ENCODE measurements around the gene MAPKAPK2.

MAPKAPK2 gene

DNA sequence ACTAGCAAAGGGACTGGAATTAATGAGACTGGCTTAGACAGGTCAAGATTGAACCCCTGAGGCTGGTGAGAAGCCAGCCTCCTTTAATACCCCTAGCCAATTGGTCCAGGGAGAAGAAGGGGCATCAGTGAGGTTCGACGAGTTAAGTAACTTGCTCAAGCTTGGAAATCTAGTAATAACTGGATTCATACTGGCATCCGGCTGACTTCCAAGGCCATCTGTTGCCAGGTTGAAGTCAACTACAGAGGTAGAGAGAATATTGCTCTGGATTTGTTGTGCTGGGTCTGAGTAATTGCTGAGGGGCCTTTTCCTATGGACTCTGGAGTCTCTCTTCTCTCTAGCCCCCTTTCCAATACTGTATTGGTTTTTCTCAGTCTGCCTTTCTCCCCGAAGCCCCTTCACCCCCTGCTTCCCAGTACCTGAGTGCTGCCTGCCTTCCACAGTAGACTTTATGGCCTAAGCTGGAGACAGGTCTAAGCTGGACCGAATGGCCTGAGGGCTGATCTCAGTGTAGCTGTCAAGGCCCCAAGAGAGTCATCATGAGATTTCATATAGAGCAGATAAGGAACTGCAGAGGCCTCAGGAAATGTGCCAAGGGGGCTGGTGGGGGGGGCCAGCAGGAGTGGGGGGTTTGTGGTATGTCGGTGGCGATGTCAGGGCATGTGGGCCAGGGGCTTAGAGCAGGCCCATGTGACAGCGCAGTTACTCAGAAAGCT, 43.4 kb downstream of the MAPKAPK2 start:
- TF ChIP-seq SUZ12 (IDR thresholded peaks at IDR 0.05; ENCODE audit: extremely low read depth, insufficient read depth, insufficient read length) (no peak), ZNF274 (IDR thresholded peaks at IDR 0.05; ENCODE audit: low read depth, low read length) (no peak), YY1 (IDR thresholded peaks at IDR 0.05; ENCODE audit: insufficient read depth, insufficient read length) (no peak)
- no peak for DNase-seq (ENCODE audit: low read depth, low spot score)
- H3K9ac ChIP-seq (ENCODE audit: insufficient read length, low read depth), result no peak overlapping the region
- H3K36me3 ChIP-seq (ENCODE audit: insufficient read depth, insufficient read length, low read length), result peaks cover 47% of the 10 kb centered on the region
- H3K27me3 ChIP-seq (ENCODE audit: insufficient read depth, insufficient read length), result no peaks in the 10 kb centered on the region
- no peak overlapping the region for H3K4me3 ChIP-seq (ENCODE audit: insufficient read length, low read depth)
- peaks cover 17% of the 10 kb centered on the region for H3K4me1 ChIP-seq (ENCODE audit: insufficient read depth, insufficient read length)
- no peaks in the 10 kb centered on the region for H3K9me3 ChIP-seq (ENCODE audit: insufficient read depth, low read length)

DNA sequence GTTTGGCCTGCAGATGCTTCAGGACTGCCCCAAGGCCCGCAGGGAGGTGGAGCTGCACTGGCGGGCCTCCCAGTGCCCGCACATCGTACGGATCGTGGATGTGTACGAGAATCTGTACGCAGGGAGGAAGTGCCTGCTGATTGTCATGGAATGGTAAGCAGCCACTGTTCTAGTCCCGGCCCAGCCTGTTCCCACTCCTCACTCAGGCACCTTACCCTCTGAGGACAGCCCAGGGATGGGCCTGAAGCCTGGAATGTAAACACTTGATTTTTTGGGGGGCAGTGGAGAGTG, 43.9 kb downstream of the MAPKAPK2 start:
- no peak overlapping the region for H3K9ac ChIP-seq (ENCODE audit: insufficient read length, low read depth)
- no peak for TF ChIP-seq ZNF274 (IDR thresholded peaks at IDR 0.05; ENCODE audit: low read depth, low read length)
- TF ChIP-seq SUZ12 (IDR thresholded peaks at IDR 0.05; ENCODE audit: extremely low read depth, insufficient read depth, insufficient read length), result no peak
- TF ChIP-seq YY1 (IDR thresholded peaks at IDR 0.05; ENCODE audit: insufficient read depth, insufficient read length), result no peak
- H3K9me3 ChIP-seq (ENCODE audit: insufficient read depth, low read length), result no peaks in the 10 kb centered on the region
- no peak for DNase-seq (ENCODE audit: low read depth, low spot score)
- H3K4me1 ChIP-seq (ENCODE audit: insufficient read depth, insufficient read length), result peaks cover 12% of the 10 kb centered on the region
- no peaks in the 10 kb centered on the region for H3K27me3 ChIP-seq (ENCODE audit: insufficient read depth, insufficient read length)
- no peak overlapping the region for H3K4me3 ChIP-seq (ENCODE audit: insufficient read length, low read depth)
- H3K36me3 ChIP-seq (ENCODE audit: insufficient read depth, insufficient read length, low read length), result peaks cover 50% of the 10 kb centered on the region

DNA sequence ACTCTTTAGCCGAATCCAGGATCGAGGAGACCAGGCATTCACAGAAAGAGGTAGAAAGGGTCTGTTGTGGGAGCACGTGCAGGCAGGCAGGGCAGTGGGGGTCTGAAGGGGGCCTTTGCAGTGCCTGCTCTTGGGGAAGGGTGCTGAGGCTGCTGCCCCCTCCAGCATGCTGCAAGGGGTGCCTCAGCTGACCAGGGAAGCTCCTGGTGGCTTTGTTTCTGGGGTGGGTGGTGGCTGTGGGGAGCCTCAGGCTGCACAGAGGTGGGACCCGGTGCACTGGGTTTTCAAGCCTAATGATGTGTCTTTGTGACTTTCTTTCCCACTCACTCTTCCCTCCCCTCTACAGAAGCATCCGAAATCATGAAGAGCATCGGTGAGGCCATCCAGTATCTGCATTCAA, 44.3 kb downstream of the MAPKAPK2 start:
- Histone ChIP-seq H3K9me3 (ENCODE audit: insufficient read depth, low read length) (no peaks in the 10 kb centered on the region), H3K4me1 (ENCODE audit: insufficient read depth, insufficient read length) (peaks cover 9% of the 10 kb centered on the region), H3K4me3 (ENCODE audit: insufficient read length, low read depth) (no peak overlapping the region), H3K36me3 (ENCODE audit: insufficient read depth, insufficient read length, low read length) (peaks cover 54% of the 10 kb centered on the region), H3K9ac (ENCODE audit: insufficient read length, low read depth) (no peak overlapping the region), H3K27me3 (ENCODE audit: insufficient read depth, insufficient read length) (no peaks in the 10 kb centered on the region)
- DNase-seq (ENCODE audit: low read depth, low spot score), result no peak
- TF ChIP-seq SUZ12 (IDR thresholded peaks at IDR 0.05; ENCODE audit: extremely low read depth, insufficient read depth, insufficient read length), result no peak
- TF ChIP-seq YY1 (IDR thresholded peaks at IDR 0.05; ENCODE audit: insufficient read depth, insufficient read length), result no peak
- TF ChIP-seq ZNF274 (IDR thresholded peaks at IDR 0.05; ENCODE audit: low read depth, low read length), result no peak

DNA sequence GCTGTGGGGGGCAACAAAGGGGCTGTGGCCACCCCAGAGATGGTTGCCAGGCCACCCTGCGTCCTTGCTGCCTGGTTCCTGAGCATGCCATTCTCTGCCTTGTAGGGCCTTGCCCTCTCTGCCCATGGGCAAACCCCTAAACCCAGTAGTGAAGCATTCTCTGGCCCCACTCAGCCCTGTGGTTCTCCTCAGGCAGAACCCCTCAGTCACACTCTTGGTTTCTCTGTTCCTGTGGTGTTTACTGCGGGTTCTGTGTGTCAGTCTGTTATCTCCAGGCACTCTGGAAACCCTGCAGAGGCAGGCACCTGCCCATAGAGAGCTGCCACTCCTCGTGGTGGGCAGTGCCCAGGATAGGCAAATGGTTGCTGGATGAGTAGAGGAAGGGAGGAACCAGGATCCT, 44.8 kb downstream of the MAPKAPK2 start:
- Histone ChIP-seq H3K9me3 (ENCODE audit: insufficient read depth, low read length) (no peaks in the 10 kb centered on the region), H3K4me3 (ENCODE audit: insufficient read length, low read depth) (no peak overlapping the region), H3K27me3 (ENCODE audit: insufficient read depth, insufficient read length) (no peaks in the 10 kb centered on the region), H3K9ac (ENCODE audit: insufficient read length, low read depth) (no peak overlapping the region), H3K4me1 (ENCODE audit: insufficient read depth, insufficient read length) (peaks cover 7% of the 10 kb centered on the region), H3K36me3 (ENCODE audit: insufficient read depth, insufficient read length, low read length) (peaks cover 58% of the 10 kb centered on the region)
- no peak for DNase-seq (ENCODE audit: low read depth, low spot score)
- TF ChIP-seq ZNF274 (IDR thresholded peaks at IDR 0.05; ENCODE audit: low read depth, low read length) (no peak), SUZ12 (IDR thresholded peaks at IDR 0.05; ENCODE audit: extremely low read depth, insufficient read depth, insufficient read length) (no peak), YY1 (IDR thresholded peaks at IDR 0.05; ENCODE audit: insufficient read depth, insufficient read length) (no peak)

DNA sequence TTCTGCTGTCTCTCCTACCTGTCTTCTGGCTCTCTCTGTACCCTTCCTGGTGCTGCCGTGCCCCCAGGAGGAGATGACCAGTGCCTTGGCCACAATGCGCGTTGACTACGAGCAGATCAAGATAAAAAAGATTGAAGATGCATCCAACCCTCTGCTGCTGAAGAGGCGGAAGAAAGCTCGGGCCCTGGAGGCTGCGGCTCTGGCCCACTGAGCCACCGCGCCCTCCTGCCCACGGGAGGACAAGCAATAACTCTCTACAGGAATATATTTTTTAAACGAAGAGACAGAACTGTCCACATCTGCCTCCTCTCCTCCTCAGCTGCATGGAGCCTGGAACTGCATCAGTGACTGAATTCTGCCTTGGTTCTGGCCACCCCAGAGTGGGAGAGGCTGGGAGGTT, 47.8 kb downstream of the MAPKAPK2 start:
- DNase-seq (ENCODE audit: low read depth, low spot score), result no peak
- Histone ChIP-seq H3K4me3 (ENCODE audit: insufficient read length, low read depth) (no peak overlapping the region), H3K9me3 (ENCODE audit: insufficient read depth, low read length) (no peaks in the 10 kb centered on the region), H3K27me3 (ENCODE audit: insufficient read depth, insufficient read length) (no peaks in the 10 kb centered on the region), H3K9ac (ENCODE audit: insufficient read length, low read depth) (no peak overlapping the region), H3K36me3 (ENCODE audit: insufficient read depth, insufficient read length, low read length) (peaks cover 74% of the 10 kb centered on the region), H3K4me1 (ENCODE audit: insufficient read depth, insufficient read length) (peaks cover 4% of the 10 kb centered on the region)
- no peak for TF ChIP-seq ZNF274 (IDR thresholded peaks at IDR 0.05; ENCODE audit: low read depth, low read length)
- TF ChIP-seq YY1 (IDR thresholded peaks at IDR 0.05; ENCODE audit: insufficient read depth, insufficient read length), result no peak
- TF ChIP-seq SUZ12 (IDR thresholded peaks at IDR 0.05; ENCODE audit: extremely low read depth, insufficient read depth, insufficient read length), result no peak

DNA sequence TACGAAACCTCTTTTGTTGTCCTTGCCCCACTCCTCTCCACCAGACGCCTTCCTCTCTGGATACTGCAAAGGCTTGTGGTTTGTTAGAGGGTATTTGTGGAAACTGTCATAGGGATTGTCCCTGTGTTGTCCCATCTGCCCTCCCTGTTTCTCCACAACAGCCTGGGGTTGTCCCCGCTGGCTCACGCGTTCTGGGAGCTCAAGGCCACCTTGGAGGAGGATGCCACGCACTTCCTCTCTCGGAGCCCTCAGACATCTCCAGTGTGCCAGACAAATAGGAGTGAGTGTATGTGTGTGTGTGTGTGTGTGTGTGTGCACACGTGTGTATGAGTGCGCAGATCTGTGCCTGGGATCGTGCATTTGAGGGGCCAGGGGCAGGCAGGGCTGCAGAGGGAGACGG, 48.3 kb downstream of the MAPKAPK2 start:
- Histone ChIP-seq H3K9me3 (ENCODE audit: insufficient read depth, low read length) (no peaks in the 10 kb centered on the region), H3K4me1 (ENCODE audit: insufficient read depth, insufficient read length) (peaks cover 4% of the 10 kb centered on the region), H3K9ac (ENCODE audit: insufficient read length, low read depth) (no peak overlapping the region), H3K27me3 (ENCODE audit: insufficient read depth, insufficient read length) (no peaks in the 10 kb centered on the region), H3K36me3 (ENCODE audit: insufficient read depth, insufficient read length, low read length) (peaks cover 74% of the 10 kb centered on the region), H3K4me3 (ENCODE audit: insufficient read length, low read depth) (no peak overlapping the region)
- DNase-seq (ENCODE audit: low read depth, low spot score), result no peak
- no peak for TF ChIP-seq ZNF274 (IDR thresholded peaks at IDR 0.05; ENCODE audit: low read depth, low read length)
- TF ChIP-seq SUZ12 (IDR thresholded peaks at IDR 0.05; ENCODE audit: extremely low read depth, insufficient read depth, insufficient read length), result no peak
- no peak for TF ChIP-seq YY1 (IDR thresholded peaks at IDR 0.05; ENCODE audit: insufficient read depth, insufficient read length)

DNA sequence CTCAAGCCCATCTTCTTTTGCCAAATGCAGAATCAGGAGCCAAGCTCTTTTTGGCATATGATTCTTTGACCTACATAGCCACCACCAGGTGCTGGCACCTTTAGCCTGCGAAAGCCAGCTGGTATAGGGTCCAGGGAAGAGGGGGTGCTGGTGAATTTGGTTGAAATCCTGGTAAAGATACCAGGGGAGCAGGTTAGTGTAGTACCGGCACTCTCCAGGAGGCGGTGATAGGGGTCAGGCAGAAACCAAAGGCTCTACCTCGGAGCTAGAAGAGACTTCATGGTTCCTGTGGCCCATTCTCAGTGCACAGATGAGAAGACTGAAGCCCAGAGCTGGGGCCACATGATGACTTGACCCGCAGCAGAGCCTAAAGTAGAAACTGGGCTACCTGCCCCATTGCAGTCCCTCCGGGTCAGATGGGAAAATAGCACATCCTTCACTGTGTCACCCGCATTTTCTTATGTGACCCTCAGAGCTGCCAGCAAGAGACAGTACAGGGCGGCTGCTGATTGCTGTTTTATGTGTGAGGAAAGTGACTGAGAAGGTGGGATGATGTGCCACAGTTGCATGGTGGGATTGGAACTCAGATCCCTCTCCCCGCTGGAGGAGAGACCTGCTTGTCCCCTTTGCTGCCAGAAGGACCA, 49.9 kb downstream of the MAPKAPK2 start:
- Histone ChIP-seq H3K4me1 (ENCODE audit: insufficient read depth, insufficient read length) (peaks cover 10% of the 10 kb centered on the region), H3K9ac (ENCODE audit: insufficient read length, low read depth) (no peak overlapping the region)

More for the DNA sequence above, 49.9 kb downstream of the MAPKAPK2 start:
- no peak overlapping the region for H3K4me3 ChIP-seq (ENCODE audit: insufficient read length, low read depth)
- no peaks in the 10 kb centered on the region for H3K27me3 ChIP-seq (ENCODE audit: insufficient read depth, insufficient read length)
- TF ChIP-seq SUZ12 (IDR thresholded peaks at IDR 0.05; ENCODE audit: extremely low read depth, insufficient read depth, insufficient read length) (no peak), ZNF274 (IDR thresholded peaks at IDR 0.05; ENCODE audit: low read depth, low read length) (no peak), YY1 (IDR thresholded peaks at IDR 0.05; ENCODE audit: insufficient read depth, insufficient read length) (no peak)
- no peak for DNase-seq (ENCODE audit: low read depth, low spot score)
- no peaks in the 10 kb centered on the region for H3K9me3 ChIP-seq (ENCODE audit: insufficient read depth, low read length)
- H3K36me3 ChIP-seq (ENCODE audit: insufficient read depth, insufficient read length, low read length), result peaks cover 62% of the 10 kb centered on the region
